K562 (cell line): ENCODE data around the gene CNMD.

ENCODE experiments used
- BHLHE40 ChIP-seq: IDR thresholded peaks from 2 replicates; pipeline ENCODE4 v1.6.1; 2011; ENCODE audit warnings: low read length, improper control_type of control experiment
- KDM1A ChIP-seq, 2 experiments: fragments of 450-650 bp; IDR thresholded peaks; 2 replicates each; pipeline ENCODE4 v1.6.1; 2016; ENCODE audit warnings: mild to moderate bottlenecking in 2 of 2
- POLR2A ChIP-seq: fragments of 450-650 bp; conservative IDR thresholded peaks from 2 replicates; pipeline ENCODE4 v1.6.1; 2016
- RAD21 ChIP-seq, 2 experiments: fragments of 250-450 bp in 1 of 2; fragments of 450-650 bp in 1 of 2; sonication (Bioruptor Pico) in 1 of 2; formaldehyde crosslinking in 1 of 2; IDR thresholded peaks in 1 of 2; conservative IDR thresholded peaks in 1 of 2; 2 replicates each; pipeline versions ENCODE4 v1.4.0 to v1.8.0; 2020 to 2022; ENCODE audit warnings: mild to moderate bottlenecking in 2 of 2, moderate library complexity in 1 of 2
- SIN3A ChIP-seq, 2 experiments: fragments of 150-350 bp in 1 of 2; IDR thresholded peaks; 2 replicates each; pipeline ENCODE4 v1.6.1; 2011 to 2016; ENCODE audit warnings: borderline replicate concordance in 2 of 2, low read depth in 2 of 2, low read length in 2 of 2, mild to moderate bottlenecking in 2 of 2, moderate library complexity in 2 of 2; ENCODE audit not compliant: control insufficient read depth in 1 of 2
- SMC3 ChIP-seq: conservative IDR thresholded peaks from 2 replicates; pipeline ENCODE4 v1.6.1; 2011; ENCODE audit warnings: low read depth, low read length, improper control_type of control experiment; ENCODE audit not compliant: insufficient read depth
- TEAD4 ChIP-seq, 2 experiments: sonication (generic) in 1 of 2; formaldehyde crosslinking in 1 of 2; IDR thresholded peaks; 2 replicates each; pipeline versions ENCODE4 v1.6.1 to v1.8.0; 2012 to 2022; ENCODE audit warnings: borderline replicate concordance in 1 of 2, inconsistent platforms in 1 of 2, low read length in 1 of 2, mild to moderate bottlenecking in 1 of 2, missing genetic modification reagents in 1 of 2
- ZNF24 ChIP-seq: fragments of 450-650 bp; IDR thresholded peaks from 2 replicates; pipeline ENCODE4 v1.6.1; 2016
- TF ChIP-seq, protein P1 (sequence below), 3 experiments: IDR thresholded peaks in 2 of 3; conservative IDR thresholded peaks in 1 of 3; 2 replicates each; pipeline ENCODE4 v1.5.1; 2011 to 2012; ENCODE audit warnings: low read length in 3 of 3, mild to moderate bottlenecking in 3 of 3, control low read depth in 2 of 3, improper control_type of control experiment in 1 of 3, inconsistent platforms in 1 of 3, low read depth in 1 of 3, mixed read lengths in 1 of 3, moderate library complexity in 1 of 3; ENCODE audit not compliant: insufficient read depth in 2 of 3
- TF ChIP-seq, protein P2 (sequence below): sonication (generic); formaldehyde crosslinking; IDR thresholded peaks from 2 replicates; pipeline ENCODE4 v1.8.0; 2022; ENCODE audit warnings: missing genetic modification reagents, mild to moderate bottlenecking, moderate library complexity, borderline replicate concordance
- TF ChIP-seq, protein P3 (sequence below): fragments of 250-450 bp; sonication (Bioruptor Pico); IDR thresholded peaks from 2 replicates; pipeline ENCODE4 v1.5.0; 2022; ENCODE audit warnings: mild to moderate bottlenecking

DNA sequence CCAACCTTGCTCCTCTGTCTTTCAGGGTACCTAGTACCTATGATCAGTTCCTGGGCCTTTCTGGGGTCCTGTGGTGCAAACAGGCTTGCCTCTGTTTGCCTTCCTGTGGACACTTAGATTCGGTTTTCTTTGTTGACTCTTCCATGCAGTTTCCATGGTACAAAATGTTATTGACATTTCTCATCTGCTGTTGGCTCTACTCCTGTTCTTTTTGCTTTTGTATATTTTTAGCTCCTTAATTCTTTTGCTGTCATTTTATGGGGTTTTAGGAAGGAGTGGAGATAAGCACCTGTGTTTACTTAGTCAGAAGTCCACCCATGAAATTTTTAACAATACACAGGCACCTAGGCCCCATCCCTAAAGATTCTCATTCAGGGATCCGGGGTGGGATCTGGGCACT lies 20.5 kb upstream of the CNMD start:
- TF ChIP-seq SIN3A (IDR thresholded peaks at IDR 0.05; ENCODE audit: borderline replicate concordance in 2 of 2, control insufficient read depth in 1 of 2, low read depth in 2 of 2, low read length in 2 of 2) (no peak), RAD21 (CRISPR knock-in tag; conservative IDR thresholded peaks at IDR 0.05 in 1 of 2, IDR thresholded peaks at IDR 0.05 in 1 of 2) (no peak), TEAD4 (IDR thresholded peaks at IDR 0.05; ENCODE audit: low read length) (no peak), TEAD4 (CRISPR knock-in tag; IDR thresholded peaks at IDR 0.05; ENCODE audit: borderline replicate concordance) (no peak), POLR2A (no peak), KDM1A (IDR thresholded peaks at IDR 0.05) (no peak), ZNF24 (no peak), SMC3 (no peak), BHLHE40 (no peak)
- TF ChIP-seq, protein P1, sequence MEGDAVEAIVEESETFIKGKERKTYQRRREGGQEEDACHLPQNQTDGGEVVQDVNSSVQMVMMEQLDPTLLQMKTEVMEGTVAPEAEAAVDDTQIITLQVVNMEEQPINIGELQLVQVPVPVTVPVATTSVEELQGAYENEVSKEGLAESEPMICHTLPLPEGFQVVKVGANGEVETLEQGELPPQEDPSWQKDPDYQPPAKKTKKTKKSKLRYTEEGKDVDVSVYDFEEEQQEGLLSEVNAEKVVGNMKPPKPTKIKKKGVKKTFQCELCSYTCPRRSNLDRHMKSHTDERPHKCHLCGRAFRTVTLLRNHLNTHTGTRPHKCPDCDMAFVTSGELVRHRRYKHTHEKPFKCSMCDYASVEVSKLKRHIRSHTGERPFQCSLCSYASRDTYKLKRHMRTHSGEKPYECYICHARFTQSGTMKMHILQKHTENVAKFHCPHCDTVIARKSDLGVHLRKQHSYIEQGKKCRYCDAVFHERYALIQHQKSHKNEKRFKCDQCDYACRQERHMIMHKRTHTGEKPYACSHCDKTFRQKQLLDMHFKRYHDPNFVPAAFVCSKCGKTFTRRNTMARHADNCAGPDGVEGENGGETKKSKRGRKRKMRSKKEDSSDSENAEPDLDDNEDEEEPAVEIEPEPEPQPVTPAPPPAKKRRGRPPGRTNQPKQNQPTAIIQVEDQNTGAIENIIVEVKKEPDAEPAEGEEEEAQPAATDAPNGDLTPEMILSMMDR (IDR thresholded peaks at IDR 0.05 in 2 of 3, conservative IDR thresholded peaks at IDR 0.05 in 1 of 3; ENCODE audit: insufficient read depth in 2 of 3, low read depth in 1 of 3, low read length in 3 of 3) = no peak
- TF ChIP-seq, protein P2, sequence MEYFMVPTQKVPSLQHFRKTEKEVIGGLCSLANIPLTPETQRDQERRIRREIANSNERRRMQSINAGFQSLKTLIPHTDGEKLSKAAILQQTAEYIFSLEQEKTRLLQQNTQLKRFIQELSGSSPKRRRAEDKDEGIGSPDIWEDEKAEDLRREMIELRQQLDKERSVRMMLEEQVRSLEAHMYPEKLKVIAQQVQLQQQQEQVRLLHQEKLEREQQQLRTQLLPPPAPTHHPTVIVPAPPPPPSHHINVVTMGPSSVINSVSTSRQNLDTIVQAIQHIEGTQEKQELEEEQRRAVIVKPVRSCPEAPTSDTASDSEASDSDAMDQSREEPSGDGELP (CRISPR knock-in tag) = no peak
- TF ChIP-seq, protein P3, sequence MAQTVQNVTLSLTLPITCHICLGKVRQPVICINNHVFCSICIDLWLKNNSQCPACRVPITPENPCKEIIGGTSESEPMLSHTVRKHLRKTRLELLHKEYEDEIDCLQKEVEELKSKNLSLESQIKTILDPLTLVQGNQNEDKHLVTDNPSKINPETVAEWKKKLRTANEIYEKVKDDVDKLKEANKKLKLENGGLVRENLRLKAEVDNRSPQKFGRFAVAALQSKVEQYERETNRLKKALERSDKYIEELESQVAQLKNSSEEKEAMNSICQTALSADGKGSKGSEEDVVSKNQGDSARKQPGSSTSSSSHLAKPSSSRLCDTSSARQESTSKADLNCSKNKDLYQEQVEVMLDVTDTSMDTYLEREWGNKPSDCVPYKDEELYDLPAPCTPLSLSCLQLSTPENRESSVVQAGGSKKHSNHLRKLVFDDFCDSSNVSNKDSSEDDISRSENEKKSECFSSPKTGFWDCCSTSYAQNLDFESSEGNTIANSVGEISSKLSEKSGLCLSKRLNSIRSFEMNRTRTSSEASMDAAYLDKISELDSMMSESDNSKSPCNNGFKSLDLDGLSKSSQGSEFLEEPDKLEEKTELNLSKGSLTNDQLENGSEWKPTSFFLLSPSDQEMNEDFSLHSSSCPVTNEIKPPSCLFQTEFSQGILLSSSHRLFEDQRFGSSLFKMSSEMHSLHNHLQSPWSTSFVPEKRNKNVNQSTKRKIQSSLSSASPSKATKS (CRISPR knock-in tag) = no peak
